Activated CD8-positive, alpha-beta memory T cell treated with anti-CD3 and anti-CD28 coated beads, Interleukin-2, amount 10 ng/mL, durations not matched to agents 7 days and 5 days (primary cell): ENCODE results near the gene TMED5. TPM values are rescaled to one million over a fixed set of nuclear protein-coding genes. Genes with fewer than 3 reads are reported as not detected.
"Not testable (repeated sequence)": the region's sequence is repeated elsewhere in the genome, so short reads cannot be mapped to it uniquely, and the experiment has no call there.

Experiments used
- ATAC-seq: fragments of 150-1000 bp; cut with Tn5 transposase; one replicate; pipeline ENCODE4 v1.10.0; 2021; ENCODE audit warnings: moderate library complexity
- CTCF ChIA-PET: fragments of 350-600 bp; sonication (Branson Sonifier 250); formaldehyde crosslinking; loops from one replicate; lab custom pipeline; 2021; ENCODE audit warnings: antibody characterized with exemption; lab: Charles Lee
- DNase-seq: peaks from one replicate; pipeline ENCODE4 v3.0.0-alpha.2; 2020
- H3K27ac Mint-ChIP-seq: one replicate; pipeline ENCODE4 v1.8.0; 2021; ENCODE audit warnings: mild to moderate bottlenecking, mixed read lengths
- H3K27me3 Mint-ChIP-seq: one replicate; pipeline ENCODE4 v1.8.0; 2021; ENCODE audit warnings: mixed read lengths
- H3K36me3 Mint-ChIP-seq: one replicate; pipeline ENCODE4 v1.8.0; 2021; ENCODE audit warnings: mild to moderate bottlenecking, mixed read lengths
- H3K4me1 Mint-ChIP-seq: one replicate; pipeline ENCODE4 v1.8.0; 2021; ENCODE audit warnings: mixed read lengths
- H3K4me3 Mint-ChIP-seq: one replicate; pipeline ENCODE4 v1.8.0; 2021; ENCODE audit warnings: mild to moderate bottlenecking, moderate library complexity, mixed read lengths
- H3K9me3 Mint-ChIP-seq: one replicate; pipeline ENCODE4 v1.8.0; 2022; ENCODE audit warnings: low read depth, mixed read lengths
- total RNA-seq, 2 experiments: library from RNA; stranded (reverse); gene quantifications; one replicate each; pipeline ENCODE4 v1.2.3, GENCODE V29; 2021

The TMED5 gene
- 10 to 100 TPM; 42.9 to 48.2 TPM for total RNA-seq

GRCh38 chr1:93179886-93180722, at the start of gene TMED5:
TSS of gene TMED5 (minus strand) at chr1:93180413. CDS start at chr1:93180242, 171 bp downstream.
- Mint-ChIP-seq H3K9me3 (no peaks in the 10 kb centered on the region), H3K4me3 (peak within 1 kb of the TSS; percentile 93), H3K27ac (peak within 1 kb of the TSS; percentile 98), H3K4me1 (peaks cover 51% of the 10 kb centered on the region), H3K27me3 (no peaks in the 10 kb centered on the region), H3K36me3 (peaks cover 39% of the 10 kb centered on the region)
- DNase-seq (peak; percentile 98), ATAC-seq (peak; percentile 85)
- CTCF ChIA-PET, result no interaction called here

- Mint-ChIP-seq H3K9me3 (peaks cover 4% of the 10 kb centered on the region), H3K4me3 (no peak overlapping the region), H3K4me1 (peaks cover 24% of the 10 kb centered on the region), H3K27me3 (no peaks in the 10 kb centered on the region), H3K27ac (no peak overlapping the region), H3K36me3 (peaks cover 62% of the 10 kb centered on the region)
- DNase-seq (no peak), ATAC-seq (no peak)
- CTCF ChIA-PET, result no interaction called here
Observed at GRCh38 chr1:93223023-93223675, 42.9 kb upstream of the TMED5 start.

- H3K9me3 Mint-ChIP-seq, result peaks cover 4% of the 10 kb centered on the region
- no peak overlapping the region for H3K27ac Mint-ChIP-seq
- peaks cover 24% of the 10 kb centered on the region for H3K4me1 Mint-ChIP-seq
- no peaks in the 10 kb centered on the region for H3K27me3 Mint-ChIP-seq
- CTCF ChIA-PET, result interaction anchor here (1.4 kb wide), 1 partner anchor 159 kb away, joined by 3 read pairs; no protein-coding TSS in a partner anchor
- DNase-seq (no peak), ATAC-seq (no peak)
- H3K4me3 Mint-ChIP-seq, result no peak overlapping the region
- peaks cover 70% of the 10 kb centered on the region for H3K36me3 Mint-ChIP-seq
Observed at GRCh38 chr1:93221913-93222312, 41.7 kb upstream of the TMED5 start.

GRCh38 chr1:93220716-93221115, 40.5 kb upstream of the TMED5 start:
- ATAC-seq, result not testable (repeated sequence)

GRCh38 chr1:93219443-93219842, 39.2 kb upstream of the TMED5 start:
- Mint-ChIP-seq H3K4me3 (peak overlapping the region; percentile 55), H3K4me1 (peaks cover 24% of the 10 kb centered on the region), H3K27ac (peak overlapping the region; percentile 75), H3K27me3 (no peaks in the 10 kb centered on the region), H3K9me3 (peaks cover 4% of the 10 kb centered on the region), H3K36me3 (peaks cover 63% of the 10 kb centered on the region)
- CTCF ChIA-PET, result interaction anchor here (0.8 kb wide), 1 partner anchor 126 kb away, joined by 4 read pairs; the partner anchor contains the start of gene DR1
- DNase-seq (peak; percentile 64), ATAC-seq (peak; percentile 83)

More at GRCh38 chr1:93220716-93221115, 40.5 kb upstream of the TMED5 start:
- H3K27me3 Mint-ChIP-seq, CTCF ChIA-PET, H3K9me3 Mint-ChIP-seq, H3K4me3 Mint-ChIP-seq, H3K27ac Mint-ChIP-seq, DNase-seq: not testable (repeated sequence)
- peaks cover 24% of the 10 kb centered on the region for H3K4me1 Mint-ChIP-seq
- H3K36me3 Mint-ChIP-seq, result peaks cover 65% of the 10 kb centered on the region

GRCh38 chr1:93215322-93215721, 35.1 kb upstream of the TMED5 start:
- H3K27me3 Mint-ChIP-seq, result no peaks in the 10 kb centered on the region
- H3K4me1 Mint-ChIP-seq, result peaks cover 19% of the 10 kb centered on the region
- H3K36me3 Mint-ChIP-seq, result peaks cover 59% of the 10 kb centered on the region
- no peaks in the 10 kb centered on the region for H3K9me3 Mint-ChIP-seq
- no peak for DNase-seq
- no peak overlapping the region for H3K4me3 Mint-ChIP-seq
- no peak overlapping the region for H3K27ac Mint-ChIP-seq
- CTCF ChIA-PET, result interaction anchor here (0.9 kb wide), 1 partner anchor 135 kb away, joined by 3 read pairs; no protein-coding TSS in a partner anchor
- no peak for ATAC-seq

- no peak for DNase-seq
- H3K27ac Mint-ChIP-seq, result no peak overlapping the region
- no peaks in the 10 kb centered on the region for H3K4me1 Mint-ChIP-seq
- peaks cover 34% of the 10 kb centered on the region for H3K36me3 Mint-ChIP-seq
- no peak for ATAC-seq
- no peaks in the 10 kb centered on the region for H3K27me3 Mint-ChIP-seq
- CTCF ChIA-PET, result no interaction called here
- H3K4me3 Mint-ChIP-seq, result no peak overlapping the region
- H3K9me3 Mint-ChIP-seq, result no peaks in the 10 kb centered on the region
Observed at GRCh38 chr1:93207211-93207610, 27.0 kb upstream of the TMED5 start.

GRCh38 chr1:93206567-93206954, 26.3 kb upstream of the TMED5 start:
- CTCF ChIA-PET, result no interaction called here
- peaks cover 34% of the 10 kb centered on the region for H3K36me3 Mint-ChIP-seq
- H3K4me3 Mint-ChIP-seq, result no peak overlapping the region

GRCh38 chr1:93205892-93206566, 25.8 kb upstream of the TMED5 start:
- H3K4me3 Mint-ChIP-seq, result no peak overlapping the region
- H3K27ac Mint-ChIP-seq, result no peak overlapping the region
- ATAC-seq (no peak), DNase-seq (no peak)
- no peaks in the 10 kb centered on the region for H3K27me3 Mint-ChIP-seq
- H3K36me3 Mint-ChIP-seq, result peaks cover 34% of the 10 kb centered on the region
- H3K9me3 Mint-ChIP-seq, result no peaks in the 10 kb centered on the region
- H3K4me1 Mint-ChIP-seq, result no peaks in the 10 kb centered on the region
- CTCF ChIA-PET, result no interaction called here

More at GRCh38 chr1:93206567-93206954, 26.3 kb upstream of the TMED5 start:
- ATAC-seq (no peak), DNase-seq (no peak)
- H3K27ac Mint-ChIP-seq, result no peak overlapping the region
- no peaks in the 10 kb centered on the region for H3K4me1 Mint-ChIP-seq
- no peaks in the 10 kb centered on the region for H3K9me3 Mint-ChIP-seq
- no peaks in the 10 kb centered on the region for H3K27me3 Mint-ChIP-seq

GRCh38 chr1:93200714-93201113, 20.5 kb upstream of the TMED5 start:
- H3K9me3 Mint-ChIP-seq, result no peaks in the 10 kb centered on the region
- H3K36me3 Mint-ChIP-seq, result peaks cover 36% of the 10 kb centered on the region
- H3K4me1 Mint-ChIP-seq, result peaks cover 6% of the 10 kb centered on the region
- CTCF ChIA-PET, result no interaction called here
- ATAC-seq (no peak), DNase-seq (no peak)
- H3K27me3 Mint-ChIP-seq, result no peaks in the 10 kb centered on the region
- H3K27ac Mint-ChIP-seq, result no peak overlapping the region
- H3K4me3 Mint-ChIP-seq, result no peak overlapping the region

- H3K27ac Mint-ChIP-seq, result no peak overlapping the region
- DNase-seq (no peak), ATAC-seq (no peak)
- CTCF ChIA-PET, result no interaction called here
- no peaks in the 10 kb centered on the region for H3K9me3 Mint-ChIP-seq
- peaks cover 42% of the 10 kb centered on the region for H3K36me3 Mint-ChIP-seq
- H3K27me3 Mint-ChIP-seq, result no peaks in the 10 kb centered on the region
- no peak overlapping the region for H3K4me3 Mint-ChIP-seq
- peaks cover 6% of the 10 kb centered on the region for H3K4me1 Mint-ChIP-seq
Observed at GRCh38 chr1:93200086-93200620, 19.9 kb upstream of the TMED5 start.

- Mint-ChIP-seq H3K36me3 (peaks cover 47% of the 10 kb centered on the region), H3K9me3 (no peaks in the 10 kb centered on the region), H3K4me1 (peaks cover 8% of the 10 kb centered on the region), H3K4me3 (no peak overlapping the region), H3K27me3 (no peaks in the 10 kb centered on the region), H3K27ac (no peak overlapping the region)
- DNase-seq (no peak), ATAC-seq (no peak)
- CTCF ChIA-PET, result no interaction called here
Observed at GRCh38 chr1:93199150-93199549, 18.9 kb upstream of the TMED5 start.

GRCh38 chr1:93196591-93196990, 16.4 kb upstream of the TMED5 start:
- peaks cover 57% of the 10 kb centered on the region for H3K36me3 Mint-ChIP-seq
- no peak for ATAC-seq
- peaks cover 11% of the 10 kb centered on the region for H3K4me1 Mint-ChIP-seq
- no peak overlapping the region for H3K4me3 Mint-ChIP-seq
- no peaks in the 10 kb centered on the region for H3K27me3 Mint-ChIP-seq
- DNase-seq, result no peak
- no peaks in the 10 kb centered on the region for H3K9me3 Mint-ChIP-seq
- CTCF ChIA-PET, result no interaction called here
- no peak overlapping the region for H3K27ac Mint-ChIP-seq
